RWPE1 (cell line): ENCODE data around the gene UBAC2.
"Not testable (repeated sequence)": the region's sequence is repeated elsewhere in the genome, so short reads cannot be mapped to it uniquely, and the experiment has no call there.

Experiments
- CTCF ChIA-PET: fragments of 350-600 bp; sonication (Branson Sonifier 250); formaldehyde crosslinking; extraction: SDS; loops from one replicate; lab custom pipeline; 2021; lab: Yijun Ruan, JAX
- POLR2A ChIA-PET: fragments of 400-600 bp; formaldehyde crosslinking; extraction: SDS; loops from one replicate; lab custom pipeline; 2020; ENCODE audit warnings: antibody characterized with exemption; ENCODE audit not compliant: low non-redundant PET; lab: Yijun Ruan, JAX
- DNase-seq: peaks from one replicate; pipeline ENCODE4 v3.0.0; 2012; ENCODE audit warnings: low spot score
- H3K27ac ChIP-seq: fragments of 450-650 bp; 2 replicates; pipeline ENCODE4 v1.5.1; 2017
- TF ChIP-seq, protein P1 (sequence below): fragments of 450-650 bp; conservative IDR thresholded peaks from 2 replicates; pipeline ENCODE4 v1.5.1; 2017; ENCODE audit warnings: low read depth, mild to moderate bottlenecking

UBAC2 gene

GRCh38 chr13:99405966-99406365, 205.3 kb downstream of the UBAC2 start:
- ChIA-PET POLR2A (no interaction called here), CTCF (interaction anchor here (0.6 to 0.7 kb wide), 2 partner anchors 31 to 79 kb away, joined by 3 to 7 read pairs; no protein-coding TSS in a partner anchor)
- TF ChIP-seq, protein P1, sequence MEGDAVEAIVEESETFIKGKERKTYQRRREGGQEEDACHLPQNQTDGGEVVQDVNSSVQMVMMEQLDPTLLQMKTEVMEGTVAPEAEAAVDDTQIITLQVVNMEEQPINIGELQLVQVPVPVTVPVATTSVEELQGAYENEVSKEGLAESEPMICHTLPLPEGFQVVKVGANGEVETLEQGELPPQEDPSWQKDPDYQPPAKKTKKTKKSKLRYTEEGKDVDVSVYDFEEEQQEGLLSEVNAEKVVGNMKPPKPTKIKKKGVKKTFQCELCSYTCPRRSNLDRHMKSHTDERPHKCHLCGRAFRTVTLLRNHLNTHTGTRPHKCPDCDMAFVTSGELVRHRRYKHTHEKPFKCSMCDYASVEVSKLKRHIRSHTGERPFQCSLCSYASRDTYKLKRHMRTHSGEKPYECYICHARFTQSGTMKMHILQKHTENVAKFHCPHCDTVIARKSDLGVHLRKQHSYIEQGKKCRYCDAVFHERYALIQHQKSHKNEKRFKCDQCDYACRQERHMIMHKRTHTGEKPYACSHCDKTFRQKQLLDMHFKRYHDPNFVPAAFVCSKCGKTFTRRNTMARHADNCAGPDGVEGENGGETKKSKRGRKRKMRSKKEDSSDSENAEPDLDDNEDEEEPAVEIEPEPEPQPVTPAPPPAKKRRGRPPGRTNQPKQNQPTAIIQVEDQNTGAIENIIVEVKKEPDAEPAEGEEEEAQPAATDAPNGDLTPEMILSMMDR = no peak
- no peak for DNase-seq
- H3K27ac ChIP-seq = no peak overlapping the region

DNA sequence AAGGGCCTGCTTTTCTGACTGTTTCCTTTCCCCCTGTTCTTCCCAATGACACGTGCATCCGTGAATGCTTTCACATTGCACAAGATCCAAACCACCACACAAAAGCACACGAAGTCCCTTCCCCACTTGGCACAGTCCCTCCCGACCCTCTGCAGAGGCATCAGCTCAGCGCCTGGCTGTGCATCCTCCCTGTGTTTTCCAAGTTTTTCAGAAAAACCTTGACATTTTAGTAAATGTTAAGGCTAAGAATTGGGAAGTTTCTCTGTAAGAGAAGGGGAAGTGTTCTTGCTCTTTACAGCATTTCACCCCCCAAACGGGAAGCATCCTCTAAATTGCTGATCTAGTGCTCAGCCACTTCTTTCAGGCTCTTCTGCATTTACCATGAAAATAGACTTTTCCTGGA, 206.1 kb downstream of the UBAC2 start:
- CTCF ChIA-PET = no interaction called here
- POLR2A ChIA-PET = no interaction called here
- no peak overlapping the region for H3K27ac ChIP-seq
- TF ChIP-seq, protein P1 = no peak
- no peak for DNase-seq

GRCh38 chr13:99407906-99408702, 207.4 kb downstream of the UBAC2 start:
- TF ChIP-seq, protein P1 = no peak
- CTCF ChIA-PET = no interaction called here
- POLR2A ChIA-PET = no interaction called here
- no peak for DNase-seq
- no peak overlapping the region for H3K27ac ChIP-seq

- H3K27ac ChIP-seq = no peak overlapping the region
- ChIA-PET CTCF (interaction anchor here (0.7 kb wide), 1 partner anchor 569 kb away, joined by 6 read pairs; no protein-coding TSS in a partner anchor), POLR2A (no interaction called here)
- TF ChIP-seq, protein P1 = no peak
- DNase-seq = no peak
Measured at GRCh38 chr13:99408703-99409000, 208.0 kb downstream of the UBAC2 start.

GRCh38 chr13:99409461-99410083, 208.9 kb downstream of the UBAC2 start:
- POLR2A ChIA-PET = not testable (repeated sequence)
- CTCF ChIA-PET = interaction anchor here (0.6 to 0.7 kb wide), 2 partner anchors 72 to 570 kb away, joined by 3 to 6 read pairs; no protein-coding TSS in a partner anchor

DNA sequence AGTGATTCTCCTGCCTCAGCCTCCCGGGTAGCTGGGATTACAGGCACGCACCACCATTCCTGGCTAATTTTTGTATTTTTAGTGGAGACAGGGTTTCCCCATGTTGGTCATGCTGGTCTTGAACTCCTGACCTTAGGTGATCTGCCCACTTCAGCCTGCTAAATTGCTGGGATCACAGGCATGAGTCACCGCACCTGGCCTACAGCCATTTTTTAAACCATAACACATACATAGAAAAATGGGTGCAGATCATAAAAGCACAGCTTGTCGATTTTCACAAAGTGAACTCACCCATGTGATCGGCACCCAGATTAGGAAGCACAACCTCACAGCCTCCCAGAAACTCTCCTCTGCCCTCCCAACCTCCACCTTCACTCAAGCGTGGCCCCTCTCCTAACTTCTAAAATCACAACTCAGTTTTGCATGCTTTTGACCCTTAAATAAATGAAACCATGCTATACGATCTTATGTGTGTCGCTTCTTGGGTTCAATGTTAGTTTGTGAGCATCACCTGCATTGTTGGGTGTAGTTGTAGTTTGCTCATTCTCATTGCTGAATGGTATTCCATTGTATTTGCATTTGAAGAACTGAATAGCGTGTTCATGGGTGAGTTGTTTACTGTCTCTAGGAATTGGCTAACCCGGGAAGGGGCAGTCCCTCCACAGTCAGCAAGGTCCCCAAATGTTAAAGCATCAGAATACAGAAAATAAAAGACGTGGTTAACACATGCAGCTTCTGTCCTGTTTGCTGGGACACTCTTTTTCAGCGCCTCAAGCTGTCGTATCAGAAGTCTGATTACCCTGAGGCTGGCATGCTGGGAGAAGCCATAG, 210.2 kb downstream of the UBAC2 start:
- POLR2A ChIA-PET, DNase-seq, H3K27ac ChIP-seq: not testable (repeated sequence)
- CTCF ChIA-PET = interaction anchor here (0.6 to 0.8 kb wide), 2 partner anchors 23 to 28 kb away, joined by 3 read pairs; no protein-coding TSS in a partner anchor

More at GRCh38 chr13:99409461-99410083, 208.9 kb downstream of the UBAC2 start:
- not testable (repeated sequence) for H3K27ac ChIP-seq, DNase-seq

DNA sequence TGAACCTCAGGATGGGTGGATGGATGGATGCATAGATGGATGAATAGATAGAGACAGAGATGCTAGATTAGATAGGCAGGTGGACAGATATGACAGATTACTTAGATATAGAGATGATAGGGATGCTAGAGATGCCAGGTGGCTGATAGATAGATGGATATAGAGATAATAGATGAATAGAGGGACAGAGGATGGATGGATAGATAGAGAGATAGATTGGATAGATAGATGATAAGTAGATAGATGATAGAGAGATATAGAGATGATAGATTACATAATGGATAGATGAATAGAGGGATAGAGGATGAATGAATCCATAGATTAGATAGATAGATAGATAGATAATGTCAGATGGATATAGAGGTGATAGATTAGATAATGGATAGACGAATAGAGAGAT, 212.2 kb downstream of the UBAC2 start:
- no peak overlapping the region for H3K27ac ChIP-seq
- no peak for DNase-seq
- ChIA-PET CTCF (interaction anchor here (0.5 to 1.5 kb wide), 2 partner anchors 24 to 78 kb away, joined by 7 read pairs; no protein-coding TSS in a partner anchor), POLR2A (no interaction called here)
- TF ChIP-seq, protein P1 = no peak
